ENCODE measurements around the gene APBB3.

Gene APBB3

GRCh38 chr5:140550147-140551079 is 14.0 kb downstream of the APBB3 start:
- TF ChIP-seq, protein P1, sequence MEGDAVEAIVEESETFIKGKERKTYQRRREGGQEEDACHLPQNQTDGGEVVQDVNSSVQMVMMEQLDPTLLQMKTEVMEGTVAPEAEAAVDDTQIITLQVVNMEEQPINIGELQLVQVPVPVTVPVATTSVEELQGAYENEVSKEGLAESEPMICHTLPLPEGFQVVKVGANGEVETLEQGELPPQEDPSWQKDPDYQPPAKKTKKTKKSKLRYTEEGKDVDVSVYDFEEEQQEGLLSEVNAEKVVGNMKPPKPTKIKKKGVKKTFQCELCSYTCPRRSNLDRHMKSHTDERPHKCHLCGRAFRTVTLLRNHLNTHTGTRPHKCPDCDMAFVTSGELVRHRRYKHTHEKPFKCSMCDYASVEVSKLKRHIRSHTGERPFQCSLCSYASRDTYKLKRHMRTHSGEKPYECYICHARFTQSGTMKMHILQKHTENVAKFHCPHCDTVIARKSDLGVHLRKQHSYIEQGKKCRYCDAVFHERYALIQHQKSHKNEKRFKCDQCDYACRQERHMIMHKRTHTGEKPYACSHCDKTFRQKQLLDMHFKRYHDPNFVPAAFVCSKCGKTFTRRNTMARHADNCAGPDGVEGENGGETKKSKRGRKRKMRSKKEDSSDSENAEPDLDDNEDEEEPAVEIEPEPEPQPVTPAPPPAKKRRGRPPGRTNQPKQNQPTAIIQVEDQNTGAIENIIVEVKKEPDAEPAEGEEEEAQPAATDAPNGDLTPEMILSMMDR (IDR thresholded peaks at IDR 0.05; ENCODE audit: borderline replicate concordance, control extremely low read depth, extremely low read depth, insufficient read depth, missing control alignments): no peak
- in situ Hi-C loops (cut with MboI; ENCODE audit: low sequenced_read_pairs, unreplicated experiment): no loop called here
- DNase-seq (ENCODE audit: low spot score): no peak

DNA sequence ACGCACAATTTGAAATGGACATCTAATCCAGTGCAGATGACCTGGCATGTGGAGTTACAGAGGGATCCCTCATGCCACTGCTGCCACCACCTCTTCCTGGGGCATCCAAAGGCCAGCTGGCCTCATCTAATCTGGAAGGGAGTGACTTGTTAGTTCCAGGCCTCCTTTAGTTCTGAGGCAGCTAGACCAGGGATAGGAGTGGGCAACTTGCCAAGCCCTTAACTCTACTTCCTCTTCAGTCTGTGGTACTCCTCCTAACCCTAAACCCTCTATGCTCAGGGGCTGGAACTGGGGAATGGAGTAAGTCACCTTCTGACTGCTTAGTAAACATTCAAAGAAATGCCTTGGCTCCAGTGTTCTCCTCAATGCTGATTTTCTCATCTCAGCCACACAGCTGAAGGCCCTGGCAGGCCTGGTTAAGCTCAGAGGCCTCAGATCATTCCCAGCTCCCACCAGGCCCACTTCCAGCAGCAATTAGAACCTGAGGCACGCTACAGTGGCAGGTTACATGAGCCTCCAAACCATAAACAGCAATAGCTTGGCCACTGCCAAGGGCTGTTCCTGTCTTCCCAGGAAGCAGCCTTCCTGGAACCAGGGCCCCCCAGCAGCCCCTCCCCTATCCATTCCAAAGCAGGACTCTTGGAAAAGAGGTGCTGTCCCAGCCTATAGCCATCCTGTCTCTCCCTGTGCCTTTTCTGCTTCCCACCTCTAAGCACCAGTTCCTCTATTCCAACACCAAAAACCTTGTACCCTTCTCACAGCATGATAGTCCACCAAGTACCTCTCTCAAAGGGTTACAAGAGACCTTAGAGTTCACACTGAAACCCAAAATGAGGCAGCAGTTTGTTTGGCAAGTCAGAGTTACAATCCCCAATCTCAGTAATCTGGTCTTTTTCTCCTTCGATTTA is 14.9 kb downstream of the APBB3 start:
- DNase-seq (ENCODE audit: low spot score): no peak
- TF ChIP-seq, protein P1 (IDR thresholded peaks at IDR 0.05; ENCODE audit: borderline replicate concordance, control extremely low read depth, extremely low read depth, insufficient read depth, missing control alignments): no peak
- in situ Hi-C loops (cut with MboI; ENCODE audit: low sequenced_read_pairs, unreplicated experiment): no loop called here

DNA sequence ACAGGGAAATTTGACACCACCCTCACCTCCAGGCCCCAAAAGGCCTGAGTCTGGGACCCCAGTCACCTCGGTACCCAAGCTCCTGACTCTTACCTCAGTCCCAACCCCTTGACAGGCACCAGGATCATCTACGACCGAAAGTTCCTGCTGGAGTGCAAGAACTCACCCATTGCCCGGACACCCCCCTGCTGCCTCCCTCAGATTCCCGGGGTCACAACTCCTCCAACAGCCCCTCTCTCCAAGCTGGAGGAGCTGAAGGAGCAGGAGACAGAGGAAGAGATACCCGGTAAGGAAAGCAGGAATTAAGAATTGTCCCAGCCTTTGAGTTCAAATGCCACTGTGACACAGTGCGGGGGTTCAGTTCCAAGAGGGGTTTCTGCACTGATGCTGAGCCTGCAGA is 15.6 kb downstream of the APBB3 start:
- DNase-seq (ENCODE audit: low spot score): no peak
- TF ChIP-seq, protein P1 (IDR thresholded peaks at IDR 0.05; ENCODE audit: borderline replicate concordance, control extremely low read depth, extremely low read depth, insufficient read depth, missing control alignments): no peak
- in situ Hi-C loops (cut with MboI; ENCODE audit: low sequenced_read_pairs, unreplicated experiment): no loop called here

- no peak for DNase-seq (ENCODE audit: low spot score)
- in situ Hi-C loops (cut with MboI; ENCODE audit: low sequenced_read_pairs, unreplicated experiment): no loop called here
- TF ChIP-seq, protein P1 (IDR thresholded peaks at IDR 0.05; ENCODE audit: borderline replicate concordance, control extremely low read depth, extremely low read depth, insufficient read depth, missing control alignments): no peak
Measured at GRCh38 chr5:140548300-140548688, 16.1 kb downstream of the APBB3 start.

- TF ChIP-seq, protein P1 (IDR thresholded peaks at IDR 0.05; ENCODE audit: borderline replicate concordance, control extremely low read depth, extremely low read depth, insufficient read depth, missing control alignments): peak; percentile 18
- peak; percentile 92 for DNase-seq (ENCODE audit: low spot score)
Measured at GRCh38 chr5:140547508-140548299, 16.7 kb downstream of the APBB3 start, which contains the start of gene EIF4EBP3. Gene EIF4EBP3 (plus strand): TSS chr5:140547662. CDS start chr5:140547738, 76 bp downstream.

More at GRCh38 chr5:140547508-140548299, 16.7 kb downstream of the APBB3 start, which contains the start of gene EIF4EBP3:
- in situ Hi-C loops (cut with MboI; ENCODE audit: low sequenced_read_pairs, unreplicated experiment): no loop called here
